ENCODE results near the gene DIP2A.

Gene DIP2A

DNA sequence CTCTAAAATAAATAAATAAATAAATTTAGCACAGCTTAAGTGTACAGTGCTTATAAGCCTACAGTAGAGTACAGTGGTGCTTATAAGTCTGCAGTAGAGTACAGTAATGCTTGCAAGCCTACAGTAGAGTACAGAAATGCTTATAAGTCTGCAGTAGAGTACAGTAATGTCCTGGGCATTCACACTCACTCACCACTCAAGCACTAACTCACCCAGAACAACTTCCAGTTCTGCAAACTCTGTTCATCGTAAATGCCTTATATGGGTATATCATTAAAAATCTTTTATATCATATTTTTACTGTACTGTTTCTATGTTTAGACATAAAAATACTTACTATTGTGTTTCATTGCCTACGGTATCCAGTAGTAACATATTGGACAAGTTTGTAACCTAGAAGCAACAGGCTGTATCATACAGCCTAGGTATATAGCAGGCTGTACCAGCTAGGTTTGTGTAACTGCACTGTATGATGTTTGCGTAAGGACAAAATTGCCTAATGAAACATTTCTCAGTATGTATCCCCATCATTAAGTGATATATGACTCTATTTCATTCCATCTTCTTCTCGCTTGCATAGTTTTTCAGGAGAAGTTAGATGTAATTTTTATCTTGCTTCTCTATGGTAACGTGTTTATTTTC lies 160.2 kb downstream of the DIP2A start:
- DNase-seq (ENCODE audit: low read depth in 2 of 2) = no peak

Measured in stimulated activated CD4-positive, alpha-beta T cell treated with anti-CD3 and anti-CD28 coated beads, Interleukin-1b, Interleukin-23, amount 100 ng/mL, for 4 hours (primary cell).